ENCODE measurements around the gene OTULIN.

DNA sequence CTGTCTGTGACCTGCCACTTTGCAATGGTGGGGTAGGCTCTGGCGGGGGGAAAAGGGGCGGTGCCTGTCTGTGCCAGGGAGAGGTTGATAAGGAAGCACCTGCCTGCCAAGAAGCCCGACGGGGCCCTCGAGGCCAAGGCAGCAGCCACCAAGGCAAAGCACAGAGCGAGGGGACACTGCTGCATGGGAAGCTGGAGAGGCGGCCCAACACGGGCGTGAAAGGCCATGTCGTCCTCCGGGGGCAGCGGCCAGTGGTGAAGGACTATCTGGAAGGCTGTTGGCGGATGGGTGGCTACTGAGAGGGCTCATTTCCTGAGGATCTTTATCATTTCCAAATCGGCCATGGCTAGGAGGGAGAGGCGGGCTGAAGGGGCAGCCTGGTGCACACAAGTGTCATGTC, 66.4 kb downstream of the OTULIN start:
- no peak for TF ChIP-seq RFX5 (IDR thresholded peaks at IDR 0.05; ENCODE audit: low read depth, low read length)
- TF ChIP-seq ZNF331 (CRISPR knock-in tag; IDR thresholded peaks at IDR 0.05), result no peak
- no peak for TF ChIP-seq ZNF678 (CRISPR knock-in tag; IDR thresholded peaks at IDR 0.05)

Data from HepG2 (cell line).